Skeletal muscle tissue (tissue), 4 donors: ENCODE measurements around the gene CLEC2D. TPM values are rescaled to one million over a fixed set of nuclear protein-coding genes. Genes with fewer than 3 reads are reported as not detected.
A peak's percentile ranks its signal among the peaks of the same experiment; 100 is the strongest.

Experiments used
- H3K27ac ChIP-seq: one replicate; pipeline ENCODE4 v1.7.0; 2013; ENCODE audit warnings: mild to moderate bottlenecking, low read depth, low read length, inconsistent platforms
- H3K27me3 ChIP-seq, 3 donors: one replicate each; pipeline ENCODE4 v1.7.0; 2013; ENCODE audit warnings: low read length in 3 of 3; ENCODE audit not compliant: control insufficient read depth in 3 of 3, insufficient read depth in 3 of 3
- H3K36me3 ChIP-seq, 3 donors: one replicate each; pipeline ENCODE4 v1.7.0; 2013; ENCODE audit warnings: low read length in 3 of 3; ENCODE audit not compliant: control insufficient read depth in 3 of 3, insufficient read depth in 3 of 3
- H3K4me1 ChIP-seq, 3 donors: one replicate each; pipeline ENCODE4 v1.7.0; 2013; ENCODE audit warnings: low read length in 3 of 3, mild to moderate bottlenecking in 3 of 3; ENCODE audit not compliant: control insufficient read depth in 3 of 3, insufficient read depth in 3 of 3
- H3K4me3 ChIP-seq, 3 donors: one replicate each; pipeline ENCODE4 v1.7.0; 2013; ENCODE audit warnings: low read length in 3 of 3
- H3K9ac ChIP-seq, 3 donors: one replicate each; pipeline ENCODE4 v1.7.0; 2013; ENCODE audit warnings: low read length in 3 of 3, mild to moderate bottlenecking in 3 of 3, moderate library complexity in 2 of 3, low read depth in 1 of 3
- H3K9me3 ChIP-seq, 3 donors: one replicate each; pipeline ENCODE4 v1.7.0; 2013; ENCODE audit warnings: low read length in 3 of 3; ENCODE audit not compliant: control insufficient read depth in 3 of 3
- total RNA-seq: library from RNA; depleted of rRNA; stranded (reverse); fragments of >200 nt; gene quantifications from one replicate; pipeline ENCODE4 v1.2.3, GENCODE V29; 2014
- donor health status: Osteomylitis.

The CLEC2D gene
- total RNA-seq, 1 donor from 2014 or later = 12.0 TPM

GRCh38 chr12:9724023-9724422, 54.5 kb downstream of the CLEC2D start:
- H3K9ac ChIP-seq = no peak overlapping the region
- no peaks in the 10 kb centered on the region for H3K36me3 ChIP-seq
- H3K4me1 ChIP-seq = no peaks in the 10 kb centered on the region
- H3K4me3 ChIP-seq = no peak overlapping the region
- H3K9me3 ChIP-seq = no peaks in the 10 kb centered on the region
- no peak overlapping the region for H3K27ac ChIP-seq
- no peaks in the 10 kb centered on the region for H3K27me3 ChIP-seq

GRCh38 chr12:9725213-9725870, 55.8 kb downstream of the CLEC2D start:
- no peak overlapping the region for H3K9ac ChIP-seq
- H3K4me1 ChIP-seq = no peaks in the 10 kb centered on the region
- no peaks in the 10 kb centered on the region for H3K36me3 ChIP-seq
- H3K9me3 ChIP-seq = no peaks in the 10 kb centered on the region
- no peak overlapping the region for H3K27ac ChIP-seq
- H3K27me3 ChIP-seq = no peaks in the 10 kb centered on the region
- no peak overlapping the region for H3K4me3 ChIP-seq

GRCh38 chr12:9727813-9728212, 58.3 kb downstream of the CLEC2D start:
- no peak overlapping the region for H3K9ac ChIP-seq
- no peaks in the 10 kb centered on the region for H3K27me3 ChIP-seq

GRCh38 chr12:9729082-9729481, 59.6 kb downstream of the CLEC2D start:
- Histone ChIP-seq H3K27me3 (no peaks in the 10 kb centered on the region), H3K36me3 (no peaks in the 10 kb centered on the region), H3K9me3 (no peaks in the 10 kb centered on the region)

More at GRCh38 chr12:9727813-9728212, 58.3 kb downstream of the CLEC2D start:
- no peaks in the 10 kb centered on the region for H3K9me3 ChIP-seq
- no peak overlapping the region for H3K27ac ChIP-seq
- H3K4me1 ChIP-seq = no peaks in the 10 kb centered on the region
- no peak overlapping the region for H3K4me3 ChIP-seq
- H3K36me3 ChIP-seq = no peaks in the 10 kb centered on the region

GRCh38 chr12:9730011-9730410, 60.5 kb downstream of the CLEC2D start:
- Histone ChIP-seq H3K9ac (no peak overlapping the region), H3K27me3 (no peaks in the 10 kb centered on the region), H3K36me3 (no peaks in the 10 kb centered on the region), H3K4me3 (no peak overlapping the region), H3K4me1 (no peaks in the 10 kb centered on the region), H3K27ac (no peak overlapping the region), H3K9me3 (no peaks in the 10 kb centered on the region)

More at GRCh38 chr12:9729082-9729481, 59.6 kb downstream of the CLEC2D start:
- no peak overlapping the region for H3K4me3 ChIP-seq
- no peak overlapping the region for H3K9ac ChIP-seq
- no peaks in the 10 kb centered on the region for H3K4me1 ChIP-seq
- no peak overlapping the region for H3K27ac ChIP-seq

- Histone ChIP-seq H3K9me3 (no peaks in the 10 kb centered on the region), H3K27me3 (no peaks in the 10 kb centered on the region), H3K9ac (no peak overlapping the region), H3K27ac (no peak overlapping the region), H3K36me3 (no peaks in the 10 kb centered on the region), H3K4me3 (no peak overlapping the region), H3K4me1 (no peaks in the 10 kb centered on the region)
Measured at GRCh38 chr12:9730591-9730990, 61.1 kb downstream of the CLEC2D start.

GRCh38 chr12:9731393-9731792, 61.9 kb downstream of the CLEC2D start:
- no peak overlapping the region for H3K9ac ChIP-seq
- H3K27me3 ChIP-seq = no peaks in the 10 kb centered on the region
- no peaks in the 10 kb centered on the region for H3K36me3 ChIP-seq
- H3K4me3 ChIP-seq = no peak overlapping the region
- peak overlapping the region; percentile 15 for H3K27ac ChIP-seq
- no peaks in the 10 kb centered on the region for H3K9me3 ChIP-seq
- no peaks in the 10 kb centered on the region for H3K4me1 ChIP-seq

- no peak overlapping the region for H3K9ac ChIP-seq
- no peak overlapping the region for H3K4me3 ChIP-seq
- no peaks in the 10 kb centered on the region for H3K36me3 ChIP-seq
- H3K4me1 ChIP-seq = no peaks in the 10 kb centered on the region
- H3K9me3 ChIP-seq = no peaks in the 10 kb centered on the region
- H3K27ac ChIP-seq = peak overlapping the region; percentile 15
- no peaks in the 10 kb centered on the region for H3K27me3 ChIP-seq
Measured at GRCh38 chr12:9731797-9732196, 62.3 kb downstream of the CLEC2D start.

- no peaks in the 10 kb centered on the region for H3K4me1 ChIP-seq
Measured at GRCh38 chr12:9732921-9733461, 63.5 kb downstream of the CLEC2D start, which contains the start of gene CLECL1. CLECL1 (minus strand) TSS chr12:9733097.

GRCh38 chr12:9735601-9736000, 66.1 kb downstream of the CLEC2D start:
- H3K9ac ChIP-seq = no peak overlapping the region
- H3K27me3 ChIP-seq = no peaks in the 10 kb centered on the region
- H3K9me3 ChIP-seq = no peaks in the 10 kb centered on the region
- no peak overlapping the region for H3K27ac ChIP-seq
- H3K36me3 ChIP-seq = no peaks in the 10 kb centered on the region
- no peak overlapping the region for H3K4me3 ChIP-seq
- no peaks in the 10 kb centered on the region for H3K4me1 ChIP-seq

More at GRCh38 chr12:9732921-9733461, 63.5 kb downstream of the CLEC2D start, which contains the start of gene CLECL1:
- Histone ChIP-seq H3K36me3 (no peaks in the 10 kb centered on the region), H3K9ac (no peak within 1 kb of the TSS), H3K27ac (no peak within 1 kb of the TSS), H3K27me3 (no peaks in the 10 kb centered on the region), H3K9me3 (no peaks in the 10 kb centered on the region), H3K4me3 (no peak within 1 kb of the TSS)
